Activated naive CD4-positive, alpha-beta T cell treated with anti-CD3 and anti-CD28 coated beads for 36 hours (primary cell): Measurements from ENCODE around the gene STAB2. TPM values are rescaled to one million over a fixed set of nuclear protein-coding genes. Genes with fewer than 3 reads are reported as not detected.

ENCODE experiments used
- CTCF ChIA-PET: fragments of 350-600 bp; sonication (Branson Sonifier 250); formaldehyde crosslinking; loops from one replicate; lab custom pipeline; 2021; ENCODE audit warnings: antibody characterized with exemption; lab: Charles Lee
- DNase-seq: peaks from one replicate; pipeline ENCODE4 v3.0.0-alpha.2; 2020
- H3K27ac Mint-ChIP-seq: one replicate; pipeline ENCODE4 v1.8.0; 2021; ENCODE audit warnings: mild to moderate bottlenecking, mixed read lengths
- H3K27me3 Mint-ChIP-seq: one replicate; pipeline ENCODE4 v1.8.0; 2021; ENCODE audit warnings: low read depth, mixed read lengths
- H3K36me3 Mint-ChIP-seq: one replicate; pipeline ENCODE4 v1.8.0; 2021; ENCODE audit warnings: low read depth, mixed read lengths
- H3K4me1 Mint-ChIP-seq: one replicate; pipeline ENCODE4 v1.8.0; 2021; ENCODE audit warnings: low read depth, mixed read lengths
- H3K4me3 Mint-ChIP-seq: one replicate; pipeline ENCODE4 v1.8.0; 2021; ENCODE audit warnings: mild to moderate bottlenecking, moderate library complexity, mixed read lengths
- H3K9me3 Mint-ChIP-seq: one replicate; pipeline ENCODE4 v1.8.0; 2021; ENCODE audit warnings: mixed read lengths
- intact Hi-C: fragments of 100-400 bp; cut with micrococcal nuclease; formaldehyde crosslinking; loops from one replicate; pipeline ENCODE4 v1.15.1; 2023
- total RNA-seq, 2 experiments: library from RNA; stranded (reverse); gene quantifications; one replicate each; pipeline ENCODE4 v1.2.3, GENCODE V29; 2021

The STAB2 gene
- total RNA-seq, 2 experiments from 2014 or later: not detected

- H3K27ac Mint-ChIP-seq: no peak overlapping the region
- H3K36me3 Mint-ChIP-seq: no peaks in the 10 kb centered on the region
- H3K27me3 Mint-ChIP-seq: no peaks in the 10 kb centered on the region
- intact Hi-C loops: no loop called here
- H3K4me1 Mint-ChIP-seq: no peaks in the 10 kb centered on the region
- no peaks in the 10 kb centered on the region for H3K9me3 Mint-ChIP-seq
- DNase-seq: no peak
- H3K4me3 Mint-ChIP-seq: no peak overlapping the region
- CTCF ChIA-PET: no interaction called here
These were observed 99.0 kb downstream of the STAB2 start for GRCh38 chr12:103686026-103686425.

- H3K4me3 Mint-ChIP-seq: no peak overlapping the region
- no peaks in the 10 kb centered on the region for H3K36me3 Mint-ChIP-seq
- intact Hi-C loops: no loop called here
- no peaks in the 10 kb centered on the region for H3K9me3 Mint-ChIP-seq
- no peaks in the 10 kb centered on the region for H3K4me1 Mint-ChIP-seq
- no peaks in the 10 kb centered on the region for H3K27me3 Mint-ChIP-seq
- DNase-seq: no peak
- CTCF ChIA-PET: no interaction called here
- H3K27ac Mint-ChIP-seq: no peak overlapping the region
These were observed 100.2 kb downstream of the STAB2 start for GRCh38 chr12:103687253-103687652.

GRCh38 chr12:103688376-103689063 lies 101.4 kb downstream of the STAB2 start:
- CTCF ChIA-PET: no interaction called here

GRCh38 chr12:103690426-103690825 lies 103.4 kb downstream of the STAB2 start:
- Mint-ChIP-seq H3K27ac (no peak overlapping the region), H3K9me3 (no peaks in the 10 kb centered on the region), H3K4me3 (no peak overlapping the region), H3K4me1 (no peaks in the 10 kb centered on the region), H3K36me3 (no peaks in the 10 kb centered on the region), H3K27me3 (no peaks in the 10 kb centered on the region)
- DNase-seq: no peak
- intact Hi-C loops: no loop called here
- CTCF ChIA-PET: no interaction called here

More at GRCh38 chr12:103688376-103689063, 101.4 kb downstream of the STAB2 start:
- Mint-ChIP-seq H3K36me3 (no peaks in the 10 kb centered on the region), H3K27me3 (no peaks in the 10 kb centered on the region), H3K4me1 (no peaks in the 10 kb centered on the region), H3K27ac (no peak overlapping the region), H3K4me3 (no peak overlapping the region), H3K9me3 (no peaks in the 10 kb centered on the region)
- DNase-seq: no peak
- intact Hi-C loops: no loop called here

- H3K27ac Mint-ChIP-seq: no peak overlapping the region
- no peaks in the 10 kb centered on the region for H3K4me1 Mint-ChIP-seq
- no peak for DNase-seq
- no peaks in the 10 kb centered on the region for H3K36me3 Mint-ChIP-seq
- H3K4me3 Mint-ChIP-seq: no peak overlapping the region
- H3K9me3 Mint-ChIP-seq: no peaks in the 10 kb centered on the region
- no peaks in the 10 kb centered on the region for H3K27me3 Mint-ChIP-seq
- CTCF ChIA-PET: no interaction called here
- intact Hi-C loops: no loop called here
These were observed 104.0 kb downstream of the STAB2 start for GRCh38 chr12:103691063-103691462.

GRCh38 chr12:103696101-103696500 lies 109.0 kb downstream of the STAB2 start:
- Mint-ChIP-seq H3K4me1 (peaks cover 6% of the 10 kb centered on the region), H3K4me3 (no peak overlapping the region), H3K27ac (no peak overlapping the region), H3K9me3 (no peaks in the 10 kb centered on the region), H3K27me3 (peaks cover 7% of the 10 kb centered on the region), H3K36me3 (no peaks in the 10 kb centered on the region)
- intact Hi-C loops: no loop called here
- CTCF ChIA-PET: no interaction called here
- no peak for DNase-seq

- H3K4me1 Mint-ChIP-seq: peaks cover 6% of the 10 kb centered on the region
- peaks cover 7% of the 10 kb centered on the region for H3K27me3 Mint-ChIP-seq
- no peak for DNase-seq
- CTCF ChIA-PET: no interaction called here
- H3K27ac Mint-ChIP-seq: no peak overlapping the region
- H3K36me3 Mint-ChIP-seq: no peaks in the 10 kb centered on the region
- H3K9me3 Mint-ChIP-seq: no peaks in the 10 kb centered on the region
- no peak overlapping the region for H3K4me3 Mint-ChIP-seq
- intact Hi-C loops: no loop called here
These were observed 111.1 kb downstream of the STAB2 start for GRCh38 chr12:103697971-103698751.

GRCh38 chr12:103698752-103699560 lies 111.9 kb downstream of the STAB2 start:
- intact Hi-C loops: no loop called here
- no peaks in the 10 kb centered on the region for H3K36me3 Mint-ChIP-seq
- CTCF ChIA-PET: no interaction called here
- peaks cover 6% of the 10 kb centered on the region for H3K4me1 Mint-ChIP-seq
- no peak overlapping the region for H3K27ac Mint-ChIP-seq
- DNase-seq: no peak
- H3K4me3 Mint-ChIP-seq: no peak overlapping the region
- peaks cover 9% of the 10 kb centered on the region for H3K27me3 Mint-ChIP-seq
- no peaks in the 10 kb centered on the region for H3K9me3 Mint-ChIP-seq

GRCh38 chr12:103705098-103705497 lies 118.0 kb downstream of the STAB2 start:
- no peaks in the 10 kb centered on the region for H3K36me3 Mint-ChIP-seq
- no peak overlapping the region for H3K4me3 Mint-ChIP-seq
- CTCF ChIA-PET: no interaction called here
- peaks cover 14% of the 10 kb centered on the region for H3K27me3 Mint-ChIP-seq
- DNase-seq: no peak
- no peaks in the 10 kb centered on the region for H3K4me1 Mint-ChIP-seq
- intact Hi-C loops: no loop called here
- H3K9me3 Mint-ChIP-seq: no peaks in the 10 kb centered on the region
- H3K27ac Mint-ChIP-seq: no peak overlapping the region

- Mint-ChIP-seq H3K36me3 (no peaks in the 10 kb centered on the region), H3K4me3 (no peak overlapping the region), H3K9me3 (no peaks in the 10 kb centered on the region), H3K27ac (no peak overlapping the region), H3K27me3 (peaks cover 14% of the 10 kb centered on the region), H3K4me1 (no peaks in the 10 kb centered on the region)
- CTCF ChIA-PET: no interaction called here
- DNase-seq: no peak
- intact Hi-C loops: no loop called here
These were observed 118.9 kb downstream of the STAB2 start for GRCh38 chr12:103705927-103706326.

GRCh38 chr12:103707446-103707845 lies 120.4 kb downstream of the STAB2 start:
- peaks cover 14% of the 10 kb centered on the region for H3K27me3 Mint-ChIP-seq
- intact Hi-C loops: no loop called here
- no peak for DNase-seq
- H3K36me3 Mint-ChIP-seq: no peaks in the 10 kb centered on the region
- no peak overlapping the region for H3K4me3 Mint-ChIP-seq
- H3K27ac Mint-ChIP-seq: no peak overlapping the region
- CTCF ChIA-PET: no interaction called here
- no peaks in the 10 kb centered on the region for H3K9me3 Mint-ChIP-seq
- H3K4me1 Mint-ChIP-seq: no peaks in the 10 kb centered on the region

GRCh38 chr12:103710544-103710943 lies 123.5 kb downstream of the STAB2 start:
- no peaks in the 10 kb centered on the region for H3K9me3 Mint-ChIP-seq
- H3K27me3 Mint-ChIP-seq: peaks cover 11% of the 10 kb centered on the region
- CTCF ChIA-PET: no interaction called here
- intact Hi-C loops: no loop called here
- H3K4me1 Mint-ChIP-seq: no peaks in the 10 kb centered on the region
- H3K4me3 Mint-ChIP-seq: no peak overlapping the region
- no peak overlapping the region for H3K27ac Mint-ChIP-seq
- DNase-seq: no peak
- no peaks in the 10 kb centered on the region for H3K36me3 Mint-ChIP-seq
